CD4-positive, alpha-beta memory T cell (primary cell): Measurements from ENCODE around the gene ARID1B. TPM values are rescaled to one million over a fixed set of nuclear protein-coding genes. Genes with fewer than 3 reads are reported as not detected.
A peak's percentile ranks its signal among the peaks of the same experiment; 100 is the strongest.

Experiments
- CTCF ChIA-PET: fragments of 350-600 bp; sonication (Branson Sonifier 250); formaldehyde crosslinking; loops from one replicate; lab custom pipeline; 2021; ENCODE audit warnings: inconsistent platforms; ENCODE audit not compliant: partially characterized antibody; lab: Charles Lee
- POLR2A ChIA-PET: fragments of 350-600 bp; sonication (Branson Sonifier 250); formaldehyde crosslinking; loops from one replicate; lab custom pipeline; 2021; ENCODE audit not compliant: partially characterized antibody; lab: Charles Lee
- DNase-seq, 5 donors: peaks; one replicate each; pipeline versions ENCODE4 v3.0.0 to v3.0.0-alpha.2; 2020 to 2022; ENCODE audit warnings: mixed read lengths in 1 of 5
- H3K27ac ChIP-seq: one replicate; pipeline ENCODE4 v1.7.0; 2013; ENCODE audit warnings: low read depth, low read length
- H3K27me3 ChIP-seq: 2 replicates; pipeline ENCODE4 v1.7.0; 2013; ENCODE audit warnings: mild to moderate bottlenecking, low read length, moderate library complexity; ENCODE audit not compliant: insufficient read depth
- H3K36me3 ChIP-seq: 2 replicates; pipeline ENCODE4 v1.7.0; 2013; ENCODE audit warnings: mild to moderate bottlenecking, low read length, moderate library complexity; ENCODE audit not compliant: insufficient read depth
- H3K4me1 ChIP-seq: 2 replicates; pipeline ENCODE4 v1.7.0; 2013; ENCODE audit warnings: mild to moderate bottlenecking, low read length, moderate library complexity; ENCODE audit not compliant: insufficient read depth
- H3K4me3 ChIP-seq, 2 donors: one replicate each; pipeline ENCODE4 v1.7.0; 2013; ENCODE audit warnings: low read length in 2 of 2, mild to moderate bottlenecking in 1 of 2
- H3K9me3 ChIP-seq, 2 donors: one replicate each; pipeline ENCODE4 v1.7.0; 2013; ENCODE audit warnings: low read length in 2 of 2, control low read depth in 1 of 2; ENCODE audit not compliant: control insufficient read depth in 1 of 2
- H3K27ac Mint-ChIP-seq, 7 donors: one replicate each; pipeline ENCODE4 v1.8.0; 2020 to 2021; ENCODE audit warnings: mixed read lengths in 7 of 7, mild to moderate bottlenecking in 6 of 7, inconsistent platforms in 3 of 7, moderate library complexity in 3 of 7
- H3K27me3 Mint-ChIP-seq, 2 donors: one replicate each; pipeline ENCODE4 v1.8.0; 2020 to 2021; ENCODE audit warnings: mixed read lengths in 2 of 2
- H3K36me3 Mint-ChIP-seq, 2 donors: one replicate each; pipeline ENCODE4 v1.8.0; 2020 to 2021; ENCODE audit warnings: mixed read lengths in 2 of 2, inconsistent platforms in 1 of 2, mild to moderate bottlenecking in 1 of 2
- H3K4me1 Mint-ChIP-seq, 4 donors: one replicate each; pipeline ENCODE4 v1.8.0; 2020 to 2021; ENCODE audit warnings: mixed read lengths in 4 of 4, mild to moderate bottlenecking in 1 of 4
- H3K4me3 Mint-ChIP-seq, 8 donors: one replicate each; pipeline ENCODE4 v1.8.0; 2020 to 2021; ENCODE audit warnings: mixed read lengths in 8 of 8, mild to moderate bottlenecking in 7 of 8, moderate library complexity in 6 of 8, inconsistent platforms in 3 of 8
- H3K9me3 Mint-ChIP-seq, 8 donors: one replicate each; pipeline ENCODE4 v1.8.0; 2020 to 2021; ENCODE audit warnings: mixed read lengths in 8 of 8, mild to moderate bottlenecking in 5 of 8, inconsistent platforms in 3 of 8, moderate library complexity in 1 of 8
- intact Hi-C: fragments of 100-400 bp; cut with micrococcal nuclease; formaldehyde crosslinking; loops from one replicate; pipeline ENCODE4 v1.15.1; 2023
- polyA plus RNA-seq, 2 donors: library from polyadenylated mRNA; unstranded; fragments of 300-500 nt; fragmentation: Illumina TruSeq; gene quantifications; one replicate each; pipeline ENCODE4 v1.2.3, GENCODE V29; 2021
- total RNA-seq, 2 experiments: library from RNA; stranded (reverse); gene quantifications; one replicate each; pipeline ENCODE4 v1.2.3, GENCODE V29; 2021

ARID1B gene
- total and polyA plus RNA-seq, 4 experiments from 2014 or later = 5.4 to 131 (median 72.4) TPM

GRCh38 chr6:156876302-156876701 is 99.1 kb downstream of the ARID1B start:
- CTCF ChIA-PET = interaction anchor here (1.3 kb wide), 1 partner anchor 12 kb away, joined by 3 read pairs; no protein-coding TSS in a partner anchor
- Histone ChIP-seq H3K9me3 (no peaks in the 10 kb centered on the region), H3K36me3 (no peaks in the 10 kb centered on the region), H3K4me3 (no peak overlapping the region), H3K27ac (no peak overlapping the region), H3K4me1 (peaks cover 39% of the 10 kb centered on the region), H3K27me3 (no peaks in the 10 kb centered on the region)
- Mint-ChIP-seq H3K4me1 (peaks cover 51 to 87% (median 71%) of the 10 kb centered on the region in 4 donors), H3K27me3 (no peaks in the 10 kb centered on the region), H3K4me3 (no peak overlapping the region), H3K9me3 (peaks cover 0 to 2% (median 0%) of the 10 kb centered on the region in 8 donors), H3K36me3 (peaks cover 13 to 17% of the 10 kb centered on the region in 2 donors), H3K27ac (no peak overlapping the region)
- intact Hi-C loops = no loop called here
- DNase-seq = no peak
- POLR2A ChIA-PET = no interaction called here

GRCh38 chr6:156877126-156877863 is 100.1 kb downstream of the ARID1B start:
- Histone ChIP-seq H3K36me3 (no peaks in the 10 kb centered on the region), H3K27ac (no peak overlapping the region), H3K4me3 (no peak overlapping the region), H3K4me1 (peaks cover 49% of the 10 kb centered on the region), H3K27me3 (no peaks in the 10 kb centered on the region), H3K9me3 (no peaks in the 10 kb centered on the region)
- H3K27ac Mint-ChIP-seq = no peak overlapping the region
- H3K36me3 Mint-ChIP-seq = peaks cover 9 to 17% of the 10 kb centered on the region in 2 donors
- POLR2A ChIA-PET = no interaction called here
- intact Hi-C loops = no loop called here
- CTCF ChIA-PET = interaction anchor here (1.1 kb wide), 1 partner anchor 57 kb away, joined by 4 read pairs; no protein-coding TSS in a partner anchor
- no peaks in the 10 kb centered on the region for H3K27me3 Mint-ChIP-seq
- H3K4me1 Mint-ChIP-seq = peaks cover 57 to 94% (median 76%) of the 10 kb centered on the region in 4 donors
- H3K9me3 Mint-ChIP-seq = peaks cover 0 to 2% (median 0%) of the 10 kb centered on the region in 8 donors
- no peak for DNase-seq
- no peak overlapping the region for H3K4me3 Mint-ChIP-seq

- intact Hi-C loops = no loop called here
- Histone ChIP-seq H3K4me1 (peaks cover 59% of the 10 kb centered on the region), H3K9me3 (no peaks in the 10 kb centered on the region), H3K36me3 (no peaks in the 10 kb centered on the region), H3K27ac (no peak overlapping the region), H3K4me3 (no peak overlapping the region), H3K27me3 (no peaks in the 10 kb centered on the region)
- DNase-seq = no peak
- ChIA-PET CTCF (no interaction called here), POLR2A (no interaction called here)
- no peaks in the 10 kb centered on the region for H3K27me3 Mint-ChIP-seq
- H3K27ac Mint-ChIP-seq = no peak overlapping the region
- H3K9me3 Mint-ChIP-seq = peaks cover 0 to 2% (median 0%) of the 10 kb centered on the region in 8 donors
- peak overlapping the region in 2 of 8 donors; percentile 5 to 9 for H3K4me3 Mint-ChIP-seq
- peaks cover 64 to 97% (median 81%) of the 10 kb centered on the region in 4 donors for H3K4me1 Mint-ChIP-seq
- H3K36me3 Mint-ChIP-seq = peaks cover 4 to 11% of the 10 kb centered on the region in 2 donors
These were observed 101.5 kb downstream of the ARID1B start for GRCh38 chr6:156878681-156879080.

- no peaks in the 10 kb centered on the region for H3K27me3 Mint-ChIP-seq
- Histone ChIP-seq H3K4me1 (peaks cover 59% of the 10 kb centered on the region), H3K9me3 (no peaks in the 10 kb centered on the region), H3K36me3 (no peaks in the 10 kb centered on the region), H3K4me3 (no peak overlapping the region), H3K27me3 (no peaks in the 10 kb centered on the region), H3K27ac (no peak overlapping the region)
- H3K4me1 Mint-ChIP-seq = peaks cover 64 to 97% (median 79%) of the 10 kb centered on the region in 4 donors
- H3K27ac Mint-ChIP-seq = no peak overlapping the region
- H3K9me3 Mint-ChIP-seq = peaks cover 0 to 2% (median 0%) of the 10 kb centered on the region in 8 donors
- CTCF ChIA-PET = no interaction called here
- no peak overlapping the region for H3K4me3 Mint-ChIP-seq
- POLR2A ChIA-PET = no interaction called here
- no peak for DNase-seq
- intact Hi-C loops = no loop called here
- H3K36me3 Mint-ChIP-seq = peaks cover 4 to 7% of the 10 kb centered on the region in 2 donors
These were observed 102.0 kb downstream of the ARID1B start for GRCh38 chr6:156879186-156879585.

- Mint-ChIP-seq H3K9me3 (peaks cover 0 to 2% (median 0%) of the 10 kb centered on the region in 8 donors), H3K4me1 (peaks cover 65 to 97% (median 79%) of the 10 kb centered on the region in 4 donors), H3K36me3 (peaks cover 3 to 4% of the 10 kb centered on the region in 2 donors), H3K4me3 (no peak overlapping the region), H3K27me3 (no peaks in the 10 kb centered on the region), H3K27ac (no peak overlapping the region)
- peaks cover 63% of the 10 kb centered on the region for H3K4me1 ChIP-seq
- CTCF ChIA-PET = no interaction called here
- no peak for DNase-seq
- no peak overlapping the region for H3K4me3 ChIP-seq
- POLR2A ChIA-PET = no interaction called here
- H3K27me3 ChIP-seq = no peaks in the 10 kb centered on the region
- no peaks in the 10 kb centered on the region for H3K36me3 ChIP-seq
- no peak overlapping the region for H3K27ac ChIP-seq
- H3K9me3 ChIP-seq = no peaks in the 10 kb centered on the region
- intact Hi-C loops = no loop called here
These were observed 102.4 kb downstream of the ARID1B start for GRCh38 chr6:156879591-156879990.

GRCh38 chr6:156880913-156881312 is 103.7 kb downstream of the ARID1B start:
- H3K4me3 Mint-ChIP-seq = no peak overlapping the region
- H3K27me3 Mint-ChIP-seq = no peaks in the 10 kb centered on the region
- H3K27ac ChIP-seq = no peak overlapping the region
- H3K27ac Mint-ChIP-seq = peak overlapping the region in 1 of 7 donors; percentile 8
- peaks cover 74% of the 10 kb centered on the region for H3K4me1 ChIP-seq
- peaks cover 65 to 97% (median 77%) of the 10 kb centered on the region in 4 donors for H3K4me1 Mint-ChIP-seq
- H3K9me3 Mint-ChIP-seq = peaks cover 0 to 2% (median 0%) of the 10 kb centered on the region in 8 donors
- no peak for DNase-seq
- H3K36me3 Mint-ChIP-seq = peaks cover 1 to 4% of the 10 kb centered on the region in 2 donors
- H3K4me3 ChIP-seq = no peak overlapping the region
- no peaks in the 10 kb centered on the region for H3K36me3 ChIP-seq
- intact Hi-C loops = no loop called here
- CTCF ChIA-PET = interaction anchor here (1.3 kb wide), 1 partner anchor 9 kb away, joined by 4 read pairs; no protein-coding TSS in a partner anchor
- H3K27me3 ChIP-seq = no peaks in the 10 kb centered on the region
- POLR2A ChIA-PET = interaction anchor here (0.6 kb wide), 1 partner anchor 105 kb away, joined by 3 read pairs; no protein-coding TSS in a partner anchor
- H3K9me3 ChIP-seq = no peaks in the 10 kb centered on the region
